HCT116 (cell line): Measurements from ENCODE around the gene NOTUM. TPM values are rescaled to one million over a fixed set of nuclear protein-coding genes. Genes with fewer than 3 reads are reported as not detected.

ENCODE experiments used
- ATAC-seq: fragments of 200-7000 bp; cut with Tn5 transposase; 2 replicates; pipeline ENCODE4 v1.9.1; 2020; ENCODE audit warnings: mild to moderate bottlenecking, moderate library complexity
- BruUV-seq: library from RNA; stranded (reverse); fragments of 400-500 nt; replicated peaks from 2 replicates; lab custom pipeline; 2021; lab: Mats Ljungman, UMichigan
- CTCF ChIA-PET: fragments of 300-600 bp; sonication (Branson Sonifier 250); formaldehyde crosslinking; loops from one replicate; lab custom pipeline; 2021; ENCODE audit warnings: antibody characterized with exemption; lab: Charles Lee
- POLR2A ChIA-PET: fragments of 300-600, 350-600 bp; sonication (Branson Sonifier 250); formaldehyde crosslinking; loops from one replicate; lab custom pipeline; 2021; ENCODE audit warnings: antibody characterized with exemption; lab: Charles Lee
- RAD21 ChIA-PET, 2 experiments: fragments of 300-600 bp; sonication (Branson Sonifier 250); formaldehyde crosslinking; loops; one replicate each; lab custom pipeline; 2023; ENCODE audit warnings: low total read pairs in 2 of 2; ENCODE audit not compliant: uncharacterized antibody in 2 of 2, unreplicated experiment in 2 of 2, low non-redundant PET in 1 of 2; lab: Charles Lee
- DNase-seq: peaks from one replicate; pipeline ENCODE4 v3.0.0-alpha.2; 2010; ENCODE audit warnings: low read depth, low spot score
- H2AFZ ChIP-seq: fragments of 200-600 bp; shearing (Covaris generic), sonication (generic); 2 replicates; pipeline ENCODE4 v1.6.1; 2017; ENCODE audit warnings: low read depth, mixed run types, mixed read lengths, antibody characterized with exemption, low read length; ENCODE audit not compliant: poor library complexity, severe bottlenecking
- H3K27ac ChIP-seq: 2 replicates; pipeline ENCODE4 v1.5.1; 2012; ENCODE audit warnings: low read depth, low read length
- H3K27me3 ChIP-seq: fragments of 200-600 bp; sonication (generic); 2 replicates; pipeline ENCODE4 v1.6.1; 2016; ENCODE audit warnings: mixed run types, low read length, mixed read lengths; ENCODE audit not compliant: insufficient read depth
- H3K36me3 ChIP-seq, 2 experiments: fragments of 200-500 bp in 1 of 2; fragments of 200-600 bp in 1 of 2; sonication (Bioruptor generic) in 1 of 2; sonication (generic) in 1 of 2; 2 replicates each; pipeline versions ENCODE4 v1.5.1 to v1.6.1; 2014 to 2016; ENCODE audit warnings: low read length in 2 of 2, inconsistent platforms in 1 of 2, mixed read lengths in 1 of 2, mixed run types in 1 of 2; ENCODE audit not compliant: insufficient read depth in 2 of 2, control insufficient read depth in 1 of 2
- H3K4me1 ChIP-seq, 2 experiments: fragments of 200-600 bp in 1 of 2; sonication (generic) in 1 of 2; 2 replicates each; pipeline versions ENCODE4 v1.5.1 to v1.6.1; 2012 to 2017; ENCODE audit warnings: low read length in 2 of 2, inconsistent platforms in 1 of 2, mild to moderate bottlenecking in 1 of 2, mixed read lengths in 1 of 2, mixed run types in 1 of 2, moderate library complexity in 1 of 2; ENCODE audit not compliant: insufficient read depth in 2 of 2, control insufficient read depth in 1 of 2
- H3K4me2 ChIP-seq: fragments of 200-600 bp; sonication (generic); 2 replicates; pipeline ENCODE4 v1.6.1; 2017; ENCODE audit warnings: mixed run types, low read length, mixed read lengths
- H3K4me3 ChIP-seq, 2 experiments: fragments of 200-600 bp in 1 of 2; sonication (generic) in 1 of 2; replicated peaks in 1 of 2; 2 replicates each; pipeline ENCODE4 v1.5.1; 2011 to 2016; ENCODE audit warnings: low read length in 2 of 2, control low read depth in 1 of 2, low read depth in 1 of 2, mild to moderate bottlenecking in 1 of 2, mixed read lengths in 1 of 2, mixed run types in 1 of 2
- H3K79me2 ChIP-seq: fragments of 200-600 bp; sonication (generic); 2 replicates; pipeline ENCODE4 v1.6.1; 2017; ENCODE audit warnings: mild to moderate bottlenecking, mixed run types, low read length, moderate library complexity, mixed read lengths; ENCODE audit not compliant: insufficient read depth
- H3K9ac ChIP-seq: fragments of 200-600 bp; sonication (generic); 2 replicates; pipeline ENCODE4 v1.6.1; 2016; ENCODE audit warnings: low read length, mixed read lengths
- H3K9me2 ChIP-seq: fragments of 200-600 bp; sonication (generic), shearing (Covaris generic); 2 replicates; pipeline ENCODE4 v1.6.1; 2017; ENCODE audit warnings: mixed run types, mild to moderate bottlenecking, moderate library complexity; ENCODE audit not compliant: insufficient read depth
- H3K9me3 ChIP-seq, 2 experiments: fragments of 200-500 bp in 1 of 2; fragments of 200-600 bp in 1 of 2; sonication (Bioruptor generic) in 1 of 2; sonication (generic) in 1 of 2; 2 replicates each; pipeline ENCODE4 v1.6.1; 2014 to 2017; ENCODE audit warnings: low read length in 2 of 2, mixed read lengths in 2 of 2, inconsistent platforms in 1 of 2, low read depth in 1 of 2, mild to moderate bottlenecking in 1 of 2, mixed run types in 1 of 2, moderate library complexity in 1 of 2; ENCODE audit not compliant: control insufficient read depth in 1 of 2, insufficient read depth in 1 of 2
- H4K20me1 ChIP-seq: fragments of 200-600 bp; sonication (generic), shearing (Covaris generic); 2 replicates; pipeline ENCODE4 v1.6.1; 2017; ENCODE audit warnings: mixed run types, mild to moderate bottlenecking, moderate library complexity; ENCODE audit not compliant: insufficient read depth
- ATF3 ChIP-seq: IDR thresholded peaks from 2 replicates; pipeline ENCODE4 v1.6.1; 2012
- CBX3 ChIP-seq: IDR thresholded peaks from 2 replicates; pipeline ENCODE4 v1.6.1; 2012; ENCODE audit warnings: low read depth
- CEBPB ChIP-seq: IDR thresholded peaks from 2 replicates; pipeline ENCODE4 v1.6.1; 2012; ENCODE audit warnings: low read depth
- EGR1 ChIP-seq: IDR thresholded peaks from 2 replicates; pipeline ENCODE4 v1.6.1; 2012; ENCODE audit warnings: low read depth
- EZH2 ChIP-seq: fragments of 200-600 bp; sonication (generic); IDR thresholded peaks from 2 replicates; pipeline ENCODE4 v1.6.1; 2017; ENCODE audit warnings: antibody characterized with exemption, mixed run types
- EZH2phosphoT487 ChIP-seq: fragments of 200-600 bp; IDR thresholded peaks from 2 replicates; pipeline ENCODE4 v1.6.1; 2018; ENCODE audit warnings: antibody characterized with exemption, borderline replicate concordance
- FOSL1 ChIP-seq: IDR thresholded peaks from 2 replicates; pipeline ENCODE4 v1.6.1; 2012; ENCODE audit warnings: low read depth
- JUND ChIP-seq: IDR thresholded peaks from 2 replicates; pipeline ENCODE4 v1.6.1; 2012
- MAX ChIP-seq: IDR thresholded peaks from 2 replicates; pipeline ENCODE4 v1.6.1; 2012
- POLR2A ChIP-seq: IDR thresholded peaks from 2 replicates; pipeline ENCODE4 v1.7.0; 2011; ENCODE audit warnings: borderline replicate concordance; ENCODE audit not compliant: insufficient read depth, insufficient read length; ENCODE audit errors: extremely low read depth
- POLR2AphosphoS5 ChIP-seq: IDR thresholded peaks from 2 replicates; pipeline ENCODE4 v1.6.1; 2011; ENCODE audit warnings: mild to moderate bottlenecking, low read depth, low read length, moderate library complexity
- REST ChIP-seq: IDR thresholded peaks from 2 replicates; pipeline ENCODE4 v1.6.1; 2012; ENCODE audit warnings: low read depth
- SIN3A ChIP-seq: IDR thresholded peaks from 2 replicates; pipeline ENCODE4 v1.6.1; 2012; ENCODE audit warnings: low read depth
- SP1 ChIP-seq: IDR thresholded peaks from 2 replicates; pipeline ENCODE4 v1.6.1; 2012; ENCODE audit warnings: low read depth
- SRF ChIP-seq: IDR thresholded peaks from 2 replicates; pipeline ENCODE4 v1.6.1; 2012; ENCODE audit warnings: low read depth
- TCF7L2 ChIP-seq: IDR thresholded peaks from 2 replicates; pipeline ENCODE4 v1.7.0; 2011; ENCODE audit warnings: borderline replicate concordance, inconsistent platforms; ENCODE audit not compliant: insufficient read depth, insufficient read length; ENCODE audit errors: extremely low read depth
- YY1 ChIP-seq: IDR thresholded peaks from 2 replicates; pipeline ENCODE4 v1.6.1; 2011; ENCODE audit warnings: low read length, low read depth, moderate library complexity, mild to moderate bottlenecking; ENCODE audit not compliant: insufficient replicate concordance; ENCODE audit errors: extremely low read depth
- ZBTB33 ChIP-seq: IDR thresholded peaks from 2 replicates; pipeline ENCODE4 v1.6.1; 2011; ENCODE audit warnings: mild to moderate bottlenecking, low read length, moderate library complexity; ENCODE audit not compliant: insufficient replicate concordance; ENCODE audit errors: extremely low read depth
- ZFX ChIP-seq: fragments of 450-650 bp; IDR thresholded peaks from 2 replicates; pipeline ENCODE4 v1.6.1; 2017
- ZNF274 ChIP-seq: fragments of 200-500 bp; sonication (Bioruptor generic); IDR thresholded peaks from 2 replicates; pipeline ENCODE4 v1.6.1; 2014; ENCODE audit warnings: mild to moderate bottlenecking, low read depth, low read length, inconsistent platforms
- intact Hi-C: fragments of 100-400 bp; cut with micrococcal nuclease; formaldehyde crosslinking; loops from 2 replicates; pipeline ENCODE4 v1.10.0; 2022
- total RNA-seq: library from RNA; stranded (reverse); gene quantifications from one replicate; pipeline ENCODE4 v1.2.1, GENCODE V29; 2021; ENCODE audit not compliant: unreplicated experiment

NOTUM gene
- total RNA-seq, 1 experiment from 2014 or later = 12.5 TPM

GRCh38 chr17:81994593-81995462 is 33.8 kb upstream of the NOTUM start:
- H3K9me2 ChIP-seq = no peaks in the 10 kb centered on the region
- CTCF ChIA-PET = no interaction called here
- H3K36me3 ChIP-seq = no peaks in the 10 kb centered on the region; a peak in 1 of 4 replicates
- no peak overlapping the region for H3K27ac ChIP-seq
- H3K9me3 ChIP-seq = no peaks in the 10 kb centered on the region
- POLR2A ChIA-PET = no interaction called here
- intact Hi-C loops = no loop called here
- DNase-seq (no peak), ATAC-seq (no peak)
- H3K9ac ChIP-seq = no peak overlapping the region
- H3K4me2 ChIP-seq = no peak overlapping the region
- H3K79me2 ChIP-seq = no peaks in the 10 kb centered on the region
- no peak for TF ChIP-seq SP1
- TF ChIP-seq ATF3 = no peak
- no peak for TF ChIP-seq YY1
- no peak for TF ChIP-seq CBX3
- TF ChIP-seq EGR1 = no peak
- no peak for TF ChIP-seq POLR2AphosphoS5
- no peak for TF ChIP-seq REST
- TF ChIP-seq CEBPB = no peak
- no peak for TF ChIP-seq JUND
- no peak for TF ChIP-seq EZH2phosphoT487
- no peak for TF ChIP-seq SRF
- no peak for TF ChIP-seq POLR2A
- no peak for TF ChIP-seq TCF7L2
- no peak for TF ChIP-seq FOSL1
- no peak for TF ChIP-seq MAX
- TF ChIP-seq SIN3A = no peak
- no peak for TF ChIP-seq ZNF274
- no peak for TF ChIP-seq EZH2
- TF ChIP-seq ZBTB33 = no peak
- no peak for TF ChIP-seq ZFX
- H3K4me1 ChIP-seq = peaks cover 11 to 13% of the 10 kb centered on the region in 2 experiments; a peak in 3 of 4 replicates
- no TSS peak for BruUV-seq
- H2AFZ ChIP-seq = no peak overlapping the region
- no peak overlapping the region for H3K4me3 ChIP-seq
- no peaks in the 10 kb centered on the region for H4K20me1 ChIP-seq
- H3K27me3 ChIP-seq = no peaks in the 10 kb centered on the region
- RAD21 ChIA-PET = no interaction called here
